ENCODE data around the gene MTURN. TPM values are rescaled to one million over a fixed set of nuclear protein-coding genes. Genes with fewer than 3 reads are reported as not detected.

Gene MTURN
- total and polyA plus RNA-seq, 10 of the 15 experiments (the other 5 are each of a cell fraction or from before 2014, with no cell fraction given), result 0.52 to 5.0 (median 3.3) TPM

- Histone ChIP-seq H3K4me3 (no peak overlapping the region), H3K79me2 (ENCODE audit: control insufficient read depth, insufficient read depth, low read length) (no peaks in the 10 kb centered on the region), H3K4me2 (ENCODE audit: control insufficient read depth, insufficient read depth) (no peak overlapping the region), H2AFZ (ENCODE audit: control insufficient read depth, low read depth, low read length) (no peak overlapping the region), H4K20me1 (ENCODE audit: control insufficient read depth, insufficient read depth) (no peaks in the 10 kb centered on the region), H3K27me3 (replicated peaks in 1 of 2; ENCODE audit: control insufficient read depth in 2 of 2, insufficient read depth in 2 of 2, low read length in 1 of 2) (no peaks in the 10 kb centered on the region), H3K9me3 (replicated peaks; ENCODE audit: control insufficient read depth, insufficient read depth, low read length) (no peaks in the 10 kb centered on the region), H3K9ac (ENCODE audit: control insufficient read depth, insufficient read depth, low read length) (no peak overlapping the region), H3K36me3 (ENCODE audit: control insufficient read depth in 2 of 2, insufficient read depth in 2 of 2, low read length in 1 of 2) (no peaks in the 10 kb centered on the region), H3K4me1 (ENCODE audit: control insufficient read depth, insufficient read depth, low read length) (peaks cover 35% of the 10 kb centered on the region), H3K27ac (ENCODE audit: control insufficient read depth, insufficient read depth) (no peak overlapping the region)
- ATAC-seq (no peak), FAIRE-seq (peak; percentile 18), DNase-seq (ENCODE audit: low read depth, low spot score) (no peak)
- ChIA-PET SMC1A (ENCODE audit: uncharacterized antibody, unreplicated experiment) (interaction anchor here (1.3 to 2.2 kb wide), 6 partner anchors 13 to 162 kb away, joined by 3 to 8 read pairs (median 6); no protein-coding TSS in a partner anchor), POLR2A (no interaction called here), CTCF (interaction anchor here (1.8 to 6.6 kb wide), 2 partner anchors 15 to 114 kb away, joined by 5 to 182 read pairs; no protein-coding TSS in a partner anchor), RAD21 (ENCODE audit: unreplicated experiment) (interaction anchor here (2.0 to 6.5 kb wide), 2 partner anchors 16 to 116 kb away, joined by 8 to 75 read pairs; no protein-coding TSS in a partner anchor)
- no TSS peak for BruUV-seq (replicated peaks)
- intact Hi-C loops (cut with micrococcal nuclease; ENCODE audit: unreplicated experiment) (loop anchor here (5.0 kb wide), 2 partner anchors 67 to 287 kb away; no protein-coding TSS in a partner anchor), in situ Hi-C loops (cut with MboI) (loop anchor here (5.0 kb wide), 3 partner anchors 122 to 402 kb away; partner anchors contain the start of gene ZNRF2)
- WGBS (ENCODE audit: insufficient coverage, insufficient replicate concordance, low lambda C conversion rate, missing lambda C conversion rate), result 44% methylated on average over 2 of the region's 2 CpGs
- TF ChIP-seq TARDBP (IDR thresholded peaks at IDR 0.05; ENCODE audit: borderline replicate concordance), result no peak
- TF ChIP-seq BHLHE40 (IDR thresholded peaks at IDR 0.05; ENCODE audit: borderline replicate concordance in 1 of 2, low read depth in 2 of 2, low read length in 1 of 2), result no peak
- TF ChIP-seq RELA (IDR thresholded peaks at IDR 0.05; ENCODE audit: borderline replicate concordance, partially characterized antibody), result no peak
- TF ChIP-seq ZBTB33 (IDR thresholded peaks at IDR 0.05), result no peak
- TF ChIP-seq RUNX3 (IDR thresholded peaks at IDR 0.05; ENCODE audit: low read length), result no peak
- no peak for TF ChIP-seq TCF7 (IDR thresholded peaks at IDR 0.05; ENCODE audit: borderline replicate concordance)
- no peak for TF ChIP-seq SMARCA5 (IDR thresholded peaks at IDR 0.05)
- no peak for TF ChIP-seq CBFB (IDR thresholded peaks at IDR 0.05; ENCODE audit: low read depth)
- no peak for TF ChIP-seq POLR2AphosphoS5 (IDR thresholded peaks at IDR 0.05; ENCODE audit: low read length)
- TF ChIP-seq ZNF274 (IDR thresholded peaks at IDR 0.05; ENCODE audit: insufficient read depth, insufficient read length), result no peak
- no peak for TF ChIP-seq TCF12 (IDR thresholded peaks at IDR 0.05; ENCODE audit: low read depth, low read length)
- TF ChIP-seq NR2C1 (IDR thresholded peaks at IDR 0.05), result no peak
- no peak for TF ChIP-seq YBX1 (IDR thresholded peaks at IDR 0.05)
- TF ChIP-seq CEBPZ (IDR thresholded peaks at IDR 0.05; ENCODE audit: low read depth, low read length), result no peak
- TF ChIP-seq E2F4 (IDR thresholded peaks at IDR 0.05; ENCODE audit: low read depth, low read length), result no peak
- no peak for TF ChIP-seq POLR2AphosphoS2 (IDR thresholded peaks at IDR 0.05; ENCODE audit: low read depth, low read length)
- TF ChIP-seq SREBF1 (IDR thresholded peaks at IDR 0.05; ENCODE audit: low read length), result no peak
- TF ChIP-seq SUPT20H (IDR thresholded peaks at IDR 0.05; ENCODE audit: borderline replicate concordance, control insufficient read depth, low read depth, low read length), result no peak
- TF ChIP-seq SMAD5 (IDR thresholded peaks at IDR 0.05; ENCODE audit: low read depth), result no peak
These were observed 25.5 kb downstream of the MTURN start for GRCh38 chr7:30160329-30160728.

All from GM12878 (cell line).